GM20000 (cell line): ENCODE data around the gene ARHGAP22.

ENCODE experiments used
- DNase-seq: peaks from one replicate; pipeline ENCODE4 v3.0.0; 2012; ENCODE audit warnings: low spot score
- TF ChIP-seq, protein P1 (sequence below): IDR thresholded peaks from 2 replicates; pipeline ENCODE4 v1.5.1; 2012; ENCODE audit warnings: mild to moderate bottlenecking, control low read depth; ENCODE audit errors: extremely low read depth, missing control alignments

The ARHGAP22 gene

GRCh38 chr10:48626986-48627731 lies 22.3 kb upstream of the ARHGAP22 start:
- DNase-seq = no peak
- TF ChIP-seq, protein P1, sequence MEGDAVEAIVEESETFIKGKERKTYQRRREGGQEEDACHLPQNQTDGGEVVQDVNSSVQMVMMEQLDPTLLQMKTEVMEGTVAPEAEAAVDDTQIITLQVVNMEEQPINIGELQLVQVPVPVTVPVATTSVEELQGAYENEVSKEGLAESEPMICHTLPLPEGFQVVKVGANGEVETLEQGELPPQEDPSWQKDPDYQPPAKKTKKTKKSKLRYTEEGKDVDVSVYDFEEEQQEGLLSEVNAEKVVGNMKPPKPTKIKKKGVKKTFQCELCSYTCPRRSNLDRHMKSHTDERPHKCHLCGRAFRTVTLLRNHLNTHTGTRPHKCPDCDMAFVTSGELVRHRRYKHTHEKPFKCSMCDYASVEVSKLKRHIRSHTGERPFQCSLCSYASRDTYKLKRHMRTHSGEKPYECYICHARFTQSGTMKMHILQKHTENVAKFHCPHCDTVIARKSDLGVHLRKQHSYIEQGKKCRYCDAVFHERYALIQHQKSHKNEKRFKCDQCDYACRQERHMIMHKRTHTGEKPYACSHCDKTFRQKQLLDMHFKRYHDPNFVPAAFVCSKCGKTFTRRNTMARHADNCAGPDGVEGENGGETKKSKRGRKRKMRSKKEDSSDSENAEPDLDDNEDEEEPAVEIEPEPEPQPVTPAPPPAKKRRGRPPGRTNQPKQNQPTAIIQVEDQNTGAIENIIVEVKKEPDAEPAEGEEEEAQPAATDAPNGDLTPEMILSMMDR = no peak

DNA sequence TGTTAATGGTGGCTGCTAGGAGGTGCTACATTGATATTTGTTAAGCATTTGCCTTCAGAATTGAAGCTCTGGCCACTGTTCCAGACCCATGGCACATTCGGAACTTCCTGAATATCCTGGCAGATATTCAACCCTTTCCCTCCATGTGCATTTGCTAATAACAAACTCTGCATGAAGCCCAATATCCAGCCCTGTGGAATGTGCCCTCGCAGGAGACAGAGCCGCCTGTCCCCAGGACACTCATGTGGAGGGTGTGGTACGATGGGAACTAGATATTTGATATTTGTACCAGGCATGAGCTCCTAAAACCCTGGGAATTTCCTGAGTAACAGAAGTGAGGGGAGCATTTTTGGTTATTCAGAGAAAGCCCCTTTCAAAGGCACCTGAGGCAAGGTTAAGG lies 21.6 kb upstream of the ARHGAP22 start:
- TF ChIP-seq, protein P1 = no peak
- no peak for DNase-seq

DNA sequence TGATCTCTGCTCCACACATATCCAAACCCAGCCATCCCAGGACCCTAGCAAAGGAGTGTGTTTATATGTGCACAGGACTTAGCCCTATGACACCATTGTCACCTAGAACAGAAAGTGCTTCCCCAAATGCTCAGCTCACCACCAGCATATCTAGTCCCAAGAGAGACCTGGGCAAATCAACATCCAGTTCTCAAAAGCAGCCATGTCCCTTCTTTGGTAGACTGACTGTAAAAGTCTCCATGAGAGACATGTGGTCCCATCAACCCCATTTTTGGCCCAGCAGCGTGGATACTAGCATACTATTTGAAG lies 20.9 kb upstream of the ARHGAP22 start:
- TF ChIP-seq, protein P1 = no peak

DNA sequence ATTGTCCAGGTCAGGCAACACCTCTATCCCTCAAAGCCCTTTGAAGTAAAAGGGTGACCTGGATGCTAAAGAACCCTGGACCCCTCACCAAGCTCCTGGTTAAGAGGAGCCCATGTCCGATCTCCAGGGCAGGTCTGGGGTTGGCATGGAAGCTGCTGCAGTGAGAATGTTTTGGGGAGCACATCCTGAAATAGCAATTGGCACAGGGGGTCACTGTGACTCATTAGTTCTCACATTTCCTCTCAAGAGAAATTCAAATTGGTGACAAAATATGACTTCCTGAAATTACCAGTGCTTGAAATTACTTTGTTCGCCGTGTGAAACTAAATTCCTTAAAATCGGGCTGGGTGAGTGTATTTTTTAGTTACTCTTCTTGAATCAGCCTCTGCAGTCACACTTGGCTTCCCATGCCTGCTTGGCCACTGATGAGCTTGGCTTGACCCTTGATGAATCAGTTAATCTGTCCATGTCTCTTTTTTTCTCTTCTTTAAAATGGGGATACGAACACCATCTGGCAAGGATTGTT lies 18.8 kb upstream of the ARHGAP22 start:
- no peak for DNase-seq
- TF ChIP-seq, protein P1 = no peak

More for the DNA sequence above, 20.9 kb upstream of the ARHGAP22 start:
- DNase-seq = no peak

GRCh38 chr10:48623009-48623408 lies 18.1 kb upstream of the ARHGAP22 start:
- TF ChIP-seq, protein P1 = no peak

DNA sequence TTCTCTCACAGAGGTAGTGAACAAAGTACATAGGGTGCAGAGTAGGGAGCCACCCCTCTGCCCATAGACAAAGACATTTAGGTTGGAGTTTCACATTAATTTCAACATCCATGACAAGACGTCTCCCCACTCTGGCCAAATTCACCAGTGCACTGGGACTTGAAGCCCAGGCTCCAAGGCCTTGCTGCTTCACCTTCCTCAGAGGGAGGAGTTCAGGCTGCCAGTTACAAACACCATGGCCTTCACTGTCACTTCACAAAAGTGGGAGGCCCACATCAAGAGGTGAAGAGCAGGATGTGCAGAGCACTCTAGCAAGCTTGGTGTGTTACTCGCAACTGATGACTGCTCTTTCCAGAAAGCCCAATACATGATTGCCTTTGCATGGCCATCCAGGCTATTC lies 15.8 kb upstream of the ARHGAP22 start:
- no peak for DNase-seq
- TF ChIP-seq, protein P1 = no peak

More at GRCh38 chr10:48623009-48623408, 18.1 kb upstream of the ARHGAP22 start:
- DNase-seq = no peak

- DNase-seq = no peak
- TF ChIP-seq, protein P1 = no peak
These were observed 11.6 kb upstream of the ARHGAP22 start for GRCh38 chr10:48616436-48616835.
